GM19238 (cell line): Measurements from ENCODE around the gene ITGB7.

ENCODE experiments used
- DNase-seq: peaks from one replicate; pipeline ENCODE4 v3.0.0; 2011; ENCODE audit warnings: low spot score; ENCODE audit not compliant: insufficient read length

ITGB7 gene

DNA sequence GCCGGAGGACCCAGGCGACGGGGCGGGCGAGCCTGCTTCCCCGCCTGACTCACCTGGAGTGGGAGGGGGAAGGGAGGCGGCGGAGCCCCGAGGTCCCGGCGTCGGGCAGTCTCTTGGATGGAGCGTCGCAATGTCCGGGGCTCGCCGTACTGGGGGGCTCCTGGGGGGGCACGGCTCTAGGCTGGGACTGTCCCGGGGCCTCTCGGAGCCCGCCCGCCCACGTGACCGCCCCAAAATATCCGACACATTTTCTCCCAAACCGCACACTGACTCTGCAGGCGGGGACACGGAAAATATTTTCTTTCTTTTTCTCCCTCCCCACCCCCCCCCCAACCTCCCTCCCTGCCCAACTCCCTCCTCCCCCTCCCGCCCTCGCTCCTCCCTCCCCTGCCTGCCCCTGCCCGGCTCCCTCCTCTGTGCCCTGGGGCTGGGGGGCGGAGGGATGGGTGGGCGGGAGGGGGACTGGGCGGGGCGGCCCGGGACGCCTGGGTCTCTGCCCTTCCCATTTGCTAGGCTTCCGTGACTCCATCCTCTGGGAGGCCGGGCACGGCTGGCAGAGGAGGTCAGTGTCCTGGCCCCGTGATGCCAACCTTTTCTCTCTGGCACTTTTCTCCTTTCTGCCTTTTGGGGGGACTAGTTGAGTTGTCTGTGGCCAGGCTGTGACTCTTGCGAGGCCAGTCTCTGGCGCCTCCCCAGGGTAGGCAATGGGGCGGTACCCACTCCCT is 25.0 kb upstream of the ITGB7 start, which contains the start of gene RARG:
Gene RARG (minus strand): TSS at position 289 of the 725 bp plus-strand sequence. CDS start 4,664 bp downstream, outside the sequence.
- no peak for DNase-seq

DNA sequence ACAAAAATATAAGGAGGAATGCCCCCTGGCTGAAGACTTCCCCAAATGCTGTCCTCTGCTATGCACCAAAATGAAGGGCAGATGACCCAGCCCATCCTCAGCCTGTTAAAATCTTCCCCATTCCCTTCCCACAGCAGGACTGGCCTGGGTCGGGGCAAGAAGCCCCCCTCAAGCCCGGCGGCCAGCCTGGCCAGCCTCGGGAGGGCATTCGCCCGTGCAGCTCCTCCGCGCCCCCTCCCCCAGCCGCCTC is 24.5 kb upstream of the ITGB7 start:
- no peak for DNase-seq

DNA sequence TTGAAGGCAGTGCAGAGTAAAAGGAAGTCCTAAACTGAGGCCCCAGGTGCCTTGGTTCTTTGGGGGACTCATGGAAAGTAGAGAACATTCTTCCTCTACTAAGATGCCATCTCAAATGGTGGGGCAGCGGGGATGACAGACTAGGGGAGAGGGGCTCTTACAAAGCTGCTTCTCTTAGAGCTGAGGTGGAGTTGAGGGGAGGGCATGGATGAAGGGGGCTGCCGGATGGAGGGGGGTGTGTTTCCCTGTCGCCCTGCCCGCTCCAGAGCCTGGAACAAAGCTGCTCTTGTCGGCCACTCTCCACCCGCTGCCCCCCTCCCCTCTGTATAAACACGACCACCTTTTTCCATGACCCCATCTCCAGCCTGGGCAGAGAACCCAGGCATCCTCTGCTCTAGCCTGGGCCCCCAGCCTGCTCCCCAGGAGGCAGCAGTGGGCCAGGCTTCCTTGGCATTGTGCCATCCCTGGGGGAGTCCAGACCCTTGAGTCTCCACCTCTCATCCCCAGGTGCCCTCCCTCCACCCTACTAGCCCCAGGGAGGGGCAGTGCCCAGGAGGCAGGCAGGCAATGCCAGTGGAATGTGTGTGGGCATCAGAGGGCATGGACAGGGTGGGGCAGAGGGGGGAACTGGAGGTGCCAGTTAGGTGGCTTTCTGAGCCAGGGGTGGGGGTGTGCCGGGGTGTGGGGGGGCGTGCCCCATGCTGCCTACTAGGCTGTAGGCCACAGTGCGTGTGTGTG is 23.2 kb upstream of the ITGB7 start:
- no peak for DNase-seq

DNA sequence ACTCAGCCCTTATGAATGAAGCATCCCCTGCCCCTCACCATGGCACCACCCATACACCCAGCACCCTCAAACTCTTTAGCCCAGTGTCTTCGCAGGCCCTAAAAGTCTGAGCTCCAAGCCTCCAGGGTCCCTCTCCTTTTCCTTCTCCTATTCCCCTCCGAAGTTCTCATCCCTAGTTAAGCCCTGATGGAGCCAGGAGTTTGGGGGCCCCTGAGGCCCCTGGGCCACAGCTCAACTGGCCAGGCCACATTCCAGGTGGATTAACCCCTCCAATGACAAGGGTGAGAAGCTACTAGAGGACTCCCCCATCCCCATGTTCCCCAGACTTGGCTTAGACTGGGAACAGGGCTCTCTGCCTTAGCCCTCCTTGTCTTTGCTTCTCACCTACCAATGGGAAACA is 22.4 kb upstream of the ITGB7 start:
- no peak for DNase-seq

DNA sequence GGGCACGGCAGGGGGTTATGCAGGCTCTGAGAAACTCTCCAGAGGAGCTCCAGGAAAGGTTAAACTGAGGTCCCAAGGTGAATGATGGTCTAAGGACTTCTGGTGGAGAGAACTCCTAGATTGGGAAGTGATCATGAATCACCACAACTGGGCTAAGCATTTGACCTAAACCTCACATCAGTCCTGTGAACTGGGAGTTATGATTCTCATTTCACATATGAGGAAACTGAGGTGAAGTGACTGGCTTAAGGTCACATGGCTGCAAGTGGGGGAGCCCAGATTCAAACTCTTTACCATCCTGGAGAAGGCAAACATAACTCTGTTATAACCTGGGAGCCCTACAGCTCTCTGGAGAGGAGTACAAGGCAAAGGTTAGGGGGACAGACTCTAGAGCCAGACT is 20.8 kb upstream of the ITGB7 start:
- DNase-seq: no peak

DNA sequence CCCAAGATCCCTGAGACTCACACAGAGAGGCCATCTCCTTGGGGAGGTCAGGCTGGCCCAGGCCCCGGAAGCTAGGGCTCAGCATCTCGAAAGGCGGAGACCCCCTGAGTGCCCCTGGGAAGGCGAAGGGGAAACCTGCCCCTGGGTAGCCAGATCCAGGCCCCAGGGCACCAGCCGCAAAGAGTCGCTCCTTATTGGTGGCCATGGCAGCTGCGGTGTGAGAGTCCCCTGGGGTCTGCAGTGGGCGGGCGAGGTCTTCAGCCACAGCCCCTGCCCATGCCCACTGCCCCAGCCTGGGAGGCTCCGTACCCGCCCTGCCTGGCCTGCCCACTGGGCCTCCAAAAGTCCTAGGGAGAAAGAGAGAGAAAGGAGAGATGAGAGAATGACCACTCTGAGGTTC is 20.3 kb upstream of the ITGB7 start:
- no peak for DNase-seq

DNA sequence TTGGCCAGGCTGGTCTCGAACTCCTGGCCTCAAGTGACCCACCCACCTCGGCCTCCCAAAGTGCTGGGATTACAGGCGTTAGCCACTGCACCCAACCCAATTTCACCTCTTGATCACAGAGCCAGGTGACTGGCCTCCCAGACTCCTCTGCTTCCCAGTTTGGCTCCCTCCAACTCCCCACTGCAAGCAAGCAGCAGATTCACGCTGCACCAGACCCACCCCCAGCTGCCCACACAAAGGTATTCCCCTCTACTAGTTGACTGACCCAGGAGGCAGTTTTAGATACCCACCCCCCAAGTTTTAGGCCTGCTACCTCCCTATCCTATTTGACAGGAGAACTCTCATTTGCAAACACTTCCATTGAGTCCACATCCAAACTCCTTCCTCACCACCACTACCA is 19.8 kb upstream of the ITGB7 start:
- DNase-seq: no peak

DNA sequence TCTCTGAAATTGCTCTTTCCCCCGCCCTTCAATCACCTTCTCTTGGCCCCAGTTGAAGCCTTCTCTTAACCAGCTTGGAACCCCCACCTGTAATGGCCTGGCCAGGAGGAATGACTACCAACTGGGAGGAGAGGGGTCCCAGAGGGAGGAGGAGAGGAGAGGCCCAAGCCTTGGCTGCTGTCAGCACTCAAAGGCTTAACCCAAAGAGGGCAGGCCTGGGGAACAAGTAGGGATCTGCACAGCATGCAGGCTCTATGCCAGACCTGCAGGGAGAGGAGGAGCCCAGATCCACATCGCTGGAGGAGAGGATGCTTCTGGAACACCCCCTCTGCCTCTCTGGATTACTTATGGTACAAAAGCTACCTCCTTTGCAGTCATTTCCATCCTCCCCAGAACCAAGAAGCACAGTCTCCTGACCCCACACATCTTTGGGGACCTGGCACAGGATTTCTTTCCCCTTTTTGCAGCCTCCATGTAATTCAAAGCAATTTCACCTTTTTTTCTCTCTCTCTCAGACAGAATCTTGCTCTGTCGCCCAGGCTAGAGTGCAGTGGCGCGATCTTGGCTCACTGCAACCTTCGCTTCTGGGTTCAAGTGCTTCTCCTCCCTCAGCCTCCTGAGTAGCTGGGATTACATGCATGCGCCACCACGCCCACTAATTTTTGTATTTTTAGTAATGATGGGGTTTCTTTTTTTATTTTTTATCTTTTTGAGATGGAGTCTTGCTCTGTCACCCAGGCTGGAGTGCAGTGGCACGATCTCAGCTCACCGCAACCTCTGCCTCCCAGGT is 18.8 kb upstream of the ITGB7 start:
- DNase-seq: no peak

DNA sequence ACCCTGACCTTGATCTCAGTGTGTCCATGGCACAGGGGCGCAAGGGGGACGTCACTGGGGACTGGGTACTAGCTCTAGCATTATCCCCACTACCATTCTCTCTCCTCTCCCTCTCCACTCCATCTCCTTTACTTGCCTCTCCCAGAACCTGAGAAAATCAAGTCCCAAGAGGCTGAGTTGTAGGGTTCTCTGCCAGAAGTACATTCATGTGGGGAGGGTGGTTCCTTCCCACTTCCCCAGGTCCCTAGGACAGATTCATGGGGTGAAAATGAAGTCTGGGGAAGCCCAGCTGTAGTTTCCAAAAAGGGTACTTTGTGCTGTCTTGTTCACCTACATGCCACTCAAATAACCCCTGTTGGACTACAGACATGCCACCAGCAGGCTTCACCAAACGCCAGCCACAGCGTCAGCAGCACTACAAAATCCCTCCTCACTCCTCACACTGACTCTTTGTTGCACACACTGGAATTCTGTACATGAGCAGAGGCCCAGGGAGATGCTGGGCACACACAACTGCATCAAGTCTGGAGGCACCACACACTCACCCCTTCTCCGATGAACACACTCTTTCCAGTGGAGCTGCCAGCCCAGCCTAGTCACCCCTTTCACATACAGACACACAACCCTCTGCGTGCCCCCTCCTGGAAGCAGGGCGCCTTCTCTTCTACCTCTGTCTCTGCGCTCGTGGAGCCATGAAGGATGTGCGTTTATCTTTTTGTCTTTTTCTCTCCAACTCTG is 18.0 kb upstream of the ITGB7 start:
- DNase-seq: no peak

DNA sequence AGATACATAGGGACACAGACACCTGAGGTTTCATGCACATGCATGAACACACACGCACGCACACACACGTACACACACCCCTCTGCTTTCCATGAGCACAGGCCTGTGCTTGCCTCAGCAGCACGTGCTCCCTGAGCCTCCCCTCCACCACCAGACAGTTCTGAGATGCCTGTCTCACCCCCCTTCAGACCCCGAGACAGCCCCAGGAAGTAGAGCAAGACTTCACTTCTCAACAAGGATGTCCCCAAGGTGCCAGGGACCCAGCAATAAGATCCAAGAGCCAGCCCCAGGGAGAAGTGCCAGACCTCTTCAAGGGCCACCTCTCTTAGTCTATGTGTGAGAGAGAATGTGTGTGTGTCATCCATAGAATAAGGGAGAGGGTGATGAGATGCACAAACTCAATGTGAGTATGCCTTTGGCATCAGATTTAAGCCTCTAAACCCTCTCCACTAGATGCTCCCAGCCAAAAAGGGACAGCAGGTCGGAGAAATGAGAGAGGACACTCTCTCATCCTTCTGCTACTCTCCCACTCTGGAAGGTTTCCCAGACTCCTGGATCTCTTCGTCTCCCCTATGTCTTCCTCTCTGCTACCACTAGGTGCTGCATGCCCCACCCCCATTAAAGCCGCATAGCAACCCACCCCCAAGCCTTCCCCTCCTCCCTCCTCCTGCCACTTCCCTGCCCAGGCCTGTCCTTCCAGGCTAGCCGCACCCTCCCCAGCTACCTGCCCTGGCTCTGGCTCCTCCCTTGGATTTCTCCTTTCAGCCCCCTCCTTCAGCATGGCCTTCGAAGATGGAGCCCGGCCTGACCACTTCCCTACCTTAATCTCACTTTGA is 17.2 kb upstream of the ITGB7 start:
- no peak for DNase-seq

DNA sequence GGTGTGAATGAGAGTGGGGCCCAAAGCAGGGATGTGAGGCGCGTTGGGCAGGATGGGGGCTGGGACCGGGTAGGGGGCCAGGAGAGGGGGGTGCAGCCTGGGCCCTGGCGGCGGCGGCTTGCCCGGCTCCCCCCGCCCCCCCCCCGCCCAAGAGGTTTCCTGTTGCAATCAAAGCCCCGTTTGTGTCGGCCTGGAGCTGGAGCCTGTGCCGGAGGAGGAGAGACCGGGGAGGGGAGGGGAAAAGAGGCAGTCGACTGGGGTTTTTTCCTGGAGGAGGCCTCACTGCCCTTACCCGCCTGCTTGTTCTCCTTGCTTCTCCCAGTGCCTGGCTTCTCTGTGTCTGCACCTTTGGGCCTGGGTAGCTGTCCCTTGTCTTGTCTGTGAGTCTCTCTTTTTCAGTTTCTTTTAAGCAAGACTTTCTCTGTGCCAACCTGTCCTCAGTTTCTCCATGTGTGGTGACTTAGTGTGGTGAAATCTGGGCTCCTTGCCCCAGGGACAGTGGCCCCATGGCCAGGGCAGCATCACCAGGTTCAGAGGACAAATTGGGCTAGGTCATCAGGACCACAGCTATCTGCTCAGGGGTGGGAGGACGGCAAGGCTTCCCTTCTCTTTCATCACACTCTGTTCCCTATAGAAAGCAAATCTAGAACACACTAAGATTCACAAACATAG is 16.5 kb upstream of the ITGB7 start:
- no peak for DNase-seq

DNA sequence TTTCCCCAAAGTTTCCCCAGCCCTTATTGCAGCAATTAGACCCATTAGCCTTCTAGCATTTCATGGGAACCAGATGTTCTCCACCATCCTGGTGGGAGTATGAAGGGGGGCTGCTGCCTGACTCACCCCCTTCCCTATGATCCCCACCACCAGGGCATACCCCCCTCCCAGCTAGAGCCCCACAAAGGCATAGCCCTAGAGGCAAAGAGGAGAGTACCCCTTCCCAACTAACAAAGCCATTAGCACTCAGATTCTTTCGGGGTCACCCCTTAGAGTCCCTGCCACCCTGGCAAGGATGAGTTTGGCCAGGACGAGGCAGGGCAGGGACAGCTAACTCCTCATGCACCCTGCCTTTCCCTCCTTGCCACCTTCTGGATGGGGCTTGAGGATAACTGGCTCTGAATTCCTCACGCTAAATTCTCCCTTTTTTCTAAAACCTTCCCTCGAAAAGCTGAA is 15.8 kb upstream of the ITGB7 start:
- no peak for DNase-seq

DNA sequence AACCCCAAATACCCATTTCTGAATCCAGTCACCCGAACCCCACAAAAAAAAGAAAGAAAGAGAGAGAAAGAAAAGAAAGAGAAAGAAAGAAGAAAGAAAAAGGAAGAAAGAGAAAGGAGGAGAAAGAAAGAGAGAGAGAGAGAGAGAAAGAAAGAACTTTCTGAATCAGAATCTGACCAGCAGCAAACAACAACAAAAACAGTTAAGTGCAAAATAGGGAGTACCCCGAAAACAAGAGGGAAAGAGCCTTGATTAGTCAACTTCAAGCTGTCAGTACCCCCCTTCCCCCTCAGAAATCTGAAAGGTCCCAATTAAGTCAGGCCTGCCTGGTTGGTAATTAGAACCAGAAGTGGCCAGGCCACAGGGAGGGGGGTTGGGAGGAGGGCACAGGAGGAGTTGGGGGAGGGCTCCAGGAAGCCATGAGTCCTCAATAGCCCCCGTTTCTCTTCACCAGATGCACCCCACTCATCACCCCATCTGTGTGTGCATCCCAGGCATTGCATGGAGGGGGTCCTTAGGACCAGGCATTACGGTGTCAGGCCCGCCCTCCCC is 15.2 kb upstream of the ITGB7 start:
- no peak for DNase-seq

DNA sequence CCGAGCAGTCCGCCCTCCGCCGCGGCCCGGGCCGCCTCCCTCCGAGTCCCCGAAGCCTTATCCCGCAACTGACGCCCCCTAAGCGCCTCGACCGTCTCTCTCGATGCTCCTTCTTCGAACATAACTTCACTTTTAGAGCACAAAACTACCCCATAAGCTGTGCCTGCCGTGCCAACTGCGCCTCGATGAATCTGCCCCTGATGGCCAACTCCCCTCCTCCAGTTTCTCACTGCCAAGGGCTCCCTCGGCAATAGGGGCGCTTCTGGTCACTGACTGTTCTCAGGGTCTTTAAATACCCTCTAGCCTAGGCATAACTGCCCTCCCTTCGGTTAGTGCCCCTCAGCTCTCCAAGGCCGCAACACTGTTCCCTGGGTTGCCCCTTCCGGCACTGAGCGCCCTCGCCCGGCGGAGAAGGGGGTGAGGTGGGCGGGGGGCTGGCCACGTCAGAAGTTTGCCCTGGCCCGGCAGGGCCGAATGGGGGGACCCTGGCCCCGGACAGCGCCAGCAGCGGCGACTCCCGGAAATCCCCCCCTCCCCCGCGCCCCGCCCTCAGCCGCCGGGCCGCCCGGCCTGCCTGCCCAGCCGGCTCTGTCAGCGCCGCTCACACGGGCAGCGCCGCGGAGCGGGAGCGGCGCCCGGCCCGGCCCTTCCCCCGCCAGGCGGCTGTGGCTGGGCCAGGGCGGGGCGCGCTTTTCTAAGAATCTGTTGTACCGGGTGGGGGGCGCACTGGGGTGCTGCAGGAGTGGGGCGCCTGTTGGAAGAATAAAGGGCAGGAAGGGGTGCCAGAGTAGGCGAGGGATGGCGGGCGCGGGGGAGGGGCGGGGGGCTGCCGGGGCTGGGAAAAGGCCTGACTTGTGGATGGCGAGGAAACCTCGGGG is 14.4 kb upstream of the ITGB7 start:
- peak; percentile 64 for DNase-seq

DNA sequence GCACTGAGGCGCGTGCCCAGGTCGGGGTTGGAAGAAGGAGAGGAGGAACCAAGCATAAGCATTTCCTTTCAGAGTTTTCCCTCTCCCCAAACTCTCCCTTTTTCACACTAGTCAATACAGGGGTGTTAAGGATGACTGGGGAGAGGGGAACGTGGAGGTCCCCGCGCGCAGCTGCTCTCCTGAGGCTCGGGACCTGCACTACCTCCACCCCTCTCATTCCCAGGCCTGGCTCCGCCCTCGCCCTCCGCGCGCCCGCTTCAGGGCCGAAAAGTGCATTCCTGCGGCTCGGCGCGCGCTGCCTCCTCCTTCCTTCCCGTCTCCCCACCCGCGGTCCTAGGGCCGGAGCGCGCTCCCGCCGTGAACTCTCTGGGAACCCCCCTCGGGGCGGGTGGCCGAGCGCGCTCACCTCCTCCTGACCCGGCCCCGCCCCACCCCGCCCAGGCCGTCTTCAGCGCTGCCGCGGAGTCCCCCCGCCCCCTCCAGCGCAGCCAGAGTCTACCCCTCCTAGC is 13.7 kb upstream of the ITGB7 start:
- peak; percentile 93 for DNase-seq

DNA sequence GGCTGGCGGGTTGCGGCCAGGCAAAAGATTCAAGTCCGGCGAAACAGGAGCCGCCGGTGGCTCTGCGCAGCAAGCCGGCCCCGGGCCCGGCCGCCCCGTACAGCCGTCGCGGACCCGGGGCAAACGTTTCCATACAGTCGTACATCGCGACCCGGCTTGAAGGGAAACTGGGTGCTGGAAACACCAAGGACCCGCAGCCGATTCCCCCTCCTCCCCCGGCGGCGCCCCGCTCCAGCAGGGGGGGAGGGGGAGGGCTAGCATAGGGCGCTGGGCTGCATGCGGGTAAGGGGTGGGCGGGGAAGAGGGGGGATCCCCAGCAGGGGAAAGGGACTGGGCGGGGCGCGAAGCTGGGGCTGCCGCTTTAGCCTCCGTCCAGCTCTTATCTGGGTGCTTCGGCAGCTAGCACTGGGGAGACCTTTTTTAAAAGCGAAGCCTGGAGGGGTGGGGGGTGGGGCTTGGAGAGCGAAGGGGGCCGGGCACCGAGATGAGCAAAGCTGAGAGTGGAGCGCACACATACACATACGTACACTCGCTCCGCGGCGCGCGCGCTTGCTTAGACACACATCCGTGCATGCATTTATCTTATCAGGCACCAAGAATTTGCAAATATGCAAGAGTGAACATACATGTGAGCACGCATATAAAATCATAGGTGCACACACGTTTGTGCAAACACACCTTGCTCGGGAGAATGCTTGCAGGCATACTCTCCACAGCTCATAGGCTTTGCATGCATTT is 13.1 kb upstream of the ITGB7 start:
- peak; percentile 77 for DNase-seq

DNA sequence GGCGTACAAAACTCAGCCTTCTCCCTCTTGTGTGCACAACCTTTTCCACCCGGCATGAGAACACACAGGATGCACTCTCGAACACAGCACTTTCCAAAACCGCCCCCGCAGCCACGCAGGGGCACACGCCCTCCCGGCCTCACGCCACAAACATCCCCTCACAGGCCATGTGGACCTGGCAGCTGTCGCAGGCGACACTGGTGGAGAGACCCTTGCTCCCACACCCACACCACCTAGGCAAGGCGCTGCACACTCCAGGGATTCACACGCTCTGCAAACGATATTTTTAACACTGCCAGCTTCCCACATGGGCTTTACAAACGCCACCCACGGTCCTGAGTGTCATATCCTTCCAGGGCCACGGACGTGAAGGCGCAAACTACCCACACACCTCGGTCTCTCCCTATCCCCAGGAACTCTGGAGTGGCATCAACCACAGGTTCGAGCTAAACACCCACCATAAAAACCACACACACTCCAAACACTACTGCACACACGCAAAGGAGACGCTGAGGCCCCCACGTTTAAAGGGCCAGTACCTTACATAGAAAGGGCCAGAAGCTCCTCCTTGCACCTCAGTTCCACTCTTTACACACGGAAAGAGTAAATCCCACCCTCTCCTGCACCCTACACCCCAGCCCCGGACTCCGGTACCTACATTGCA is 12.4 kb upstream of the ITGB7 start:
- DNase-seq: peak; percentile 53
